HG03575 (cell line): ENCODE results near the gene SLC47A2.

Experiments used
- ATAC-seq: cut with Tn5 transposase; IDR thresholded peaks from one replicate; pipeline ENCODE4 v1.9.1; 2021; ENCODE audit not compliant: unreplicated experiment, insufficient number of reproducible peaks, low FRiP score; ENCODE audit errors: extremely low read depth

SLC47A2 gene

DNA sequence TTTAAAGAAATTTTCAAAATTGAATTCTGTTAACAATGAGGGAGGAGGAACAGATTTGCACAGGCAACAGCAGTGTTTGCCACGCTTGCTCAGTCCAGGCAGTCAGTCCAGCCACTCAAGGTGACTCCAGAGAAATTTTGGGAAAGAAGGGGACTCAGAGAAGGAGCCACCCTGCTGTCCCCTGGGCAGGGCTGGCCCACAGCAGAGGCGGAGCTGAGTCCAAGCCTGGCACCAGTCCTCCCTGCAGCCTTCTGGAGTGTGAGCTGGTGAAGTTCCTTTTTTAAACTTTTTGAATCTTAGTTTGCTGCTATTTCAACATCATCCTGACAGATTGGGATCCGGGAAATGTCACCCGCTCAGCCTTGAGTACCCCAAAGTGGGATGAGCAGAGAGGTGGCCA is 14.5 kb upstream of the SLC47A2 start:
- ATAC-seq: no peak

DNA sequence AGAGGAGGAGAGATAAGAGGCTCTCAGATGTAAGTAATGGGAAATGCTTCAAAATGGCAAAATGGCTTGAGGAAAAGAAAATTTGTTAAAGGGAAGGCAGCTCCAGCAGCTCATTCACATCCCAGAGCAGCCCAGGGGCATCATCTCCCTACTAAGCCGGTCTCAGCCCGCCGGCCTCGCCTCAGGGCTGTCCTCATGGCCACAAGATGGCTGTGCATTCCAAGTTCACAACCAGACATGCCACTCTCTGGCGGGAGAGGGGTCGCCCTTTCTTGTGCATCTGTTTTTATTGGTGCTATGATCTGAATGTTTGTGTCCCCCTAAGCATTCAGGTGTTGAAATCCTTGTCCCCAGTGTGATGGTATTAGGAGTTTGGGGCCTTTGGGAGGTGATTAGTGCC is 13.5 kb upstream of the SLC47A2 start:
- ATAC-seq: no peak

DNA sequence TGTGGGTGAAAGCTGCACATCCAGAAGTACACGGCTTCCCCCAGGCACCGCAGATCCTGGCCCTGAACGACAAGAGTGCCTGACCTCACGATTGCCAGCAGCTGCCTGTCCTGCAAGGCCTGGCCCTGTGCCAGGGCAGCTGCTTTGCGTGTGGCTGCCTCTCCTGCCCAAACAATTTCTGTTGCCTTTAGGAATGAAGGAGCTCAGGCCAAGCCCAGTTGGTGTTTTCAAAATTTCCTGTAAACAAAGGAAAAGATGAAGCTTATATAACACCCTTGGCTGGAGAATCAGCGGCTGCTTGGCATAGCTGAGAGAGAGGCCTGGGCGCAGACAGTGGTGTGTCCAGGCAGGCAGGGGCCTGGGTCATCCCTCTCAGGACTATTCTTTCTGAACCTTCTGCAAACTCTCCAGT is 11.7 kb upstream of the SLC47A2 start:
- no peak for ATAC-seq

DNA sequence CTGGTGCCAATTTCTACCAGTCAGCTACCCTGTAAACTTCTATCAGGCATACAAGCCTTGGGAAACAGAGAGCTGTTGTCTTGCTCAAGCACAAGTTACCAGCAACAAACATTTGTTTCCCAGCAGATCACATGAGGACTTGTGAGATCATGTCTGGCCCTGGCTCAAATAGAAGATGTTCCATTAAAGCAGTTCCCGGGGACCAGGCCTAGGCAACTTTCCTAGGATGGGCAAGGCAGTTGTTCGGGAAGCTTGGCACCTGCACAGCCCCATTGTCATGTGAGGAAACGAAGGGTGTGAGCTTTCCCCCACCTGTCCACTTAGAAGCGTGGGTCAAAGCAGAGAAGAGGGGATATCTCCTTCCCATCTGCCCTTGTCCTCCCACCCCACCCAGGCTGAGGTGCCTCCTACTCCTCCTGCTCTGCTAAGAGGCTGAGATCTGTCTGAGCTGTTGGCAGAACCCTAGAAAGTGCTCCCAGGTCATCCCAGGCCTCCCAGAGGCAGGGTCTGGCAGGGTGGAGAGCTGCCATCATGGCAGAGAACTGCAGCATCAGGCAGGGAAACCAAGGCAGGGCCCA is 11.2 kb upstream of the SLC47A2 start:
- ATAC-seq: no peak

DNA sequence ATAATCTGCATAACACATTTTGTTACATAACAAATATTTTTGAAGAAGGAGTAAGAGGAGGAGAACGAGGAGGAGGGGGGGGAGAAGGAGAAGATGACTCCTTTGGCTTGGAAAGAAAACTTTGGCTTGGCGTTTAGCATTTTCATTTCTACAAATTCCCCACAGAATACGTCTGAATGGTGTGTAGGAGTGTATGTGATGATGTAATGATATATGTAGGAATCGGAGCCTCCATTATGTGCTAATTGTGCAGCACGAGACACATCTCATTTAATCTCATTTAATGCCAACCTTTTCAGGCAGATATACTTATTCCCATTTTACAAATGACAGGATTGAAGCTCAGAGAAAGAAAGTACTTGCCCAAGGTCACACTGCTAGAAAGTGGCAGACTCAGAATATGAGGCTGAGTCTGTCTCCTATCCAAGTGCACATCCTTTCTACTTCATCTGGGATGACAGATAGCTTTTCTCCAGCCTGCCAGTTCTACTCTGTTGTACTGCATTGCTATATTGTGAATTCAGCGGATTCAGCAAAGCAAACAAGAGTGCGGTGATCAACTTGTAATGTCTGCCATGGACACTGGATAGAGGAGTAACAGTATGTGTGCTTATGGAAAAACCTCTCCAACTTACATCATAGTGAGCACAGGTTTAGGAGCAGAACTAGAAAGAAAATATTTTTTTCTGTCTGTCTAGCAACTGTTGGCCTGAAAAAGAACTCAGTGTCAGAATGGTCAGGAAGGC is 10.4 kb upstream of the SLC47A2 start:
- no peak for ATAC-seq

DNA sequence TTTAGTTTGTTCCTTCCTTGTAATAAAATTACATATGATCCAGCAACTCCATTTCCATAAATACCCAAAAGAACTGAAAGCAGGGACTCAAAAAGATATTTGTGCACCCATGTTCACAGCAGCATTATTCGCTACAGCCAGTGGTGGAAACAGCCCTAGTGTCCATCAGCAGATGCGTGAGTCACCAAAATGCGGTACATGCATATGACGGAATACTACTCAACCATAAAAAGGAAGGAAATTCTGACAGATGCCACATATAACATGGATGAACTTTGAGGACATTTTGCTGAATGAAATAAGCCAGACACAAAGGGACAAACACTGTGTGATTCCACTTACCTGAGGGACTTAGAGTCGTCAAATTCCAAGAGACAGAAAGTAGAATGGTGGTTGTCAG is 9.1 kb upstream of the SLC47A2 start:
- no peak for ATAC-seq

DNA sequence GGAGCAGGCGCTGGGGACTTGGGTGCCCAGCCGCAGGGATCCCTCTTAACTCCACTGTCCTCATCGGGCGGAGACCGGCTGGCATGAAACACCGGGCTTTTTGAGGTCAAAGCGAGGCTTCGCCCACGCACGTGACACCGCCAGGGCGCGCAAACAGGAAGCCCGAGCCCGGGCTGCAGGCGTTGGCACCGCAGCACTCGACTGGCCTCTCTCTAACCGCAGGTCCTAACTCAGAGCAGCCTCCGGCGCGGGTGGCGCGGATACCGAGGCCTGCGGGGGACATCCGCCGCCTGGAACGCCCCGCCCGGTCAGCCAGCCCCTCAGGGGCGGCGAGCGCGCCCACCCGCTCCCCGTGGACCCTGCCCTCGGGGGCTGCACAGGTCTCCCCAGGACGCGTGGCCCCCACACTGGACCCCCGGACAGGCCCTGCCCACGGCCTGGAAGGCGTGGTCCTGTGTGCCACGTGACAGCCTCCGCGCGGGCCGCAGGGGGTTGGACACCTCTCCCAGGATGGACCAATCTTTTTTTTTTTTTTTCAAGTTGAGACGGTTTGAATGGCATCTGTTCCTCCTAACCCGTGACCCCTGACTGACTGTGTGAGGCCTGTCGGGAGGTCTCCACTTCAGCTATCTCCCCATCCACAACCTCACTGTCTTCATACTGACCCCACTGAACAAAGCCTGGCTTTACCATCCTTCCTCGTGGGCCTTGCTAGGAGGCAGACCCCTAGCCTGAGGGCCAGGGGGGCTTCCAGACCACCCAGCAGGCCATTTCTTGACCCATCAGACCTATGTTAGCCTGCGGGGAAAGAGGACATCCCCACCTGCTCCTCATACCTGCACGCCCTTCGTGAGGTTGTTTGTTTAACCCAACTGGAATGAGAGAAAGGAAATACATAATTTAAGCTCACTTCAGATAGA is 8.4 kb upstream of the SLC47A2 start:
- no peak for ATAC-seq

DNA sequence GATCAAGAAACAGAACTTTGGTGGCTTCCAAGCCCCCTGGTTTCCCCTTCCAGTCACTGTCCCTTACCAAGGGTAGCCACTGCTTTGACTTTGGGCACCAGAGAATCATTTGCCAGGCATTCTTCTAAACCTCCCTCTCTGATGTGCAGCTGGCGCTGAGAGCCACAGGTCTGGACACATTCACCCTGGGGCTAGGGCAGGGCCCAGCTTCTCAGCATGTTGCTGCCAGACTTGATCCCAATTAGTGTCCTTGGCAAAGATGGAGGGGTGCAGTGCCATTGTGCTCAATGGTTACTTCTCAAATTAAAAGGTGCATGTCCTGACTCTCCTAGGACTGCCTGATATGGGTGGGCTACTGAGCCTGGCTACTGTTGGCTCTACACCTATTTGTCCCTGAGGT is 7.6 kb upstream of the SLC47A2 start:
- no peak for ATAC-seq

DNA sequence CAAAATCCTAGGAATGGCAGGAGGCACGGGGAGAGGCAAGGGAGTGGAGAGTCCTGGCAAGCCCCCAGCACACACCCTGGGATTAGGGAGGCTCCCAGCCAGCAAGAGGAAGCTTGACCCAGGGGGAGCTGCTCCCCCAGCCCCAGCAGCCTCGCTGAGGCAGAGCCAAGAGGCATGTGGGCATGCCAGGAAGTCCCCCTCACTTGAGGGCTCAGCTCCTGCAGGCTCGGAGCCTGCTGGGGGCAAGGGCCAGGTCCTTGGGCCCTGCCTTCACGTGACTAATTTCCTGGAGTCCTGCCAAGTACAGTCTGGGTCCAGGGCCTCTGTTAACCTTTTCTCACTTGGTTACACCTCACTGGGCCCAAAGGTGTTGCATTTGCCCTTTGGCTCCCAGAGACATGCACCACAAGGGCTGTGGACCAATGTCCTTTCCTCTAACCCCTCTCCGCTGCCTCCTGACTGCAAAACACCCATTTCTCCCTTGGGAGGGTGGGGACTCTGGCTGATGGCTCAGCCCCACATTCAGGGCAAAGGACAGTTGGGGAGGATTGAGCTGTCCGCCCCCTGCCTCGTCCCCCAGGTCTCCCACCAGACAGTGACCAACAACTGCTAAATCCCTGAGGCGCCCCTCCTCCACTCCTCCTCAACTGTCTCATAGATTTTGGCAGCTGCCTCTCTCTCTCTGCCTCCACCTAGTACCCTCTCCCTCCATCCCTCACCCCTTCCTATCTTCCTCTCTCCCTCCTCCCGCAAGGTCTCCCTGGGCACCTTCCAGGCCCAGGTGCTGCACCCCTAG is 4.4 kb upstream of the SLC47A2 start:
- no peak for ATAC-seq

DNA sequence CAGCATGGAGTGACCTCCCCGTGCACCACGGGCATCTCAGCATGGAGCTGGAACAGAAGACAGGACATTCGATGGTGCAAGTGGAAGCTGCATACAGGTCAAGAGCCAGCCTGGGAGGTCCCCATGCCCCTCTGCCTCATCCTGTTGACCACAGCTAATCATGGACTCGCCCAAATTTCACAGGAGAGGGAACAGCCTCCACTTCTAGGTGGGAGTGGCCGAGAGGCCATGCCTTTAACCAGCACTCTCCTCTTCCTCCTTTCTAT is 3.8 kb upstream of the SLC47A2 start:
- ATAC-seq: no peak

DNA sequence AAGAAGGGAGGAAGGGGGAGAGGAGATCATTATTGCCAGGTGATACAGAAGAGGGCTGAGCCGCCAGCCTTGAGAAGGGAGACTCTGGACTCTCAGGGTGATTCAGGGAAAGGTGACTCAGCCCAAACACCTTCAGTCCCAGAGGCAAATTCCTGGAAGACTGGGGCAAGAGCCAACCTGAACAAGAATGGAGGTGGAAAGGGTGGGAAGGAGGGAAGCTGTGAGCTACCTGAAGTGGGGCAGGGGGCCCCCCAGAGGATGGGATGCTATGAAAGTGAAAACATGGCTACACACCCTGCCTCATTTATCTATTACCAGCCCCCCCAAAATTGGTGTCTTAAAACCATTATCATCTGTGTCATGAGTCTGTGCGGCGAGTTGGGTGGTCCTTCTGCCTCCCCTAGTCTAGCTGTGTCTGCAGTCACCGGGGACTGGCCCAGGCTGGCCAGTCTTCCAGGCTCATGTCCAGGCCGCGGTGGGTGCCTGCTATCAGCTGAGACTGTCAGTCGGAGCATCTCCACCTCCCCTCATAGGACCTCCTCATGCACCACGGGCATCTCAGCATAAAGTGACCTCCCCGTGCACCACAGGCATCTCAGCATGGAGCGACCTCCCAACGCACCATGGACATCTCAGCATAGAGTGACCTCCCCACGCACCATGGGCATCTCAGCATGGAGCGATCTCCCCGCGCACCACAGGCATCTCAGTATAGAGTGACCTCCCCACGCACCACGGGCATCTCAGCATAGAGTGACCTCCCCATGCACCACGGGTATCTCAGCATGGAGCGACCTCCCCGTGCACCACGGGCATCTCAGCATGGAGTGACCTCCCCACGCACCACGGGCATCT is 3.2 kb upstream of the SLC47A2 start:
- no peak for ATAC-seq

DNA sequence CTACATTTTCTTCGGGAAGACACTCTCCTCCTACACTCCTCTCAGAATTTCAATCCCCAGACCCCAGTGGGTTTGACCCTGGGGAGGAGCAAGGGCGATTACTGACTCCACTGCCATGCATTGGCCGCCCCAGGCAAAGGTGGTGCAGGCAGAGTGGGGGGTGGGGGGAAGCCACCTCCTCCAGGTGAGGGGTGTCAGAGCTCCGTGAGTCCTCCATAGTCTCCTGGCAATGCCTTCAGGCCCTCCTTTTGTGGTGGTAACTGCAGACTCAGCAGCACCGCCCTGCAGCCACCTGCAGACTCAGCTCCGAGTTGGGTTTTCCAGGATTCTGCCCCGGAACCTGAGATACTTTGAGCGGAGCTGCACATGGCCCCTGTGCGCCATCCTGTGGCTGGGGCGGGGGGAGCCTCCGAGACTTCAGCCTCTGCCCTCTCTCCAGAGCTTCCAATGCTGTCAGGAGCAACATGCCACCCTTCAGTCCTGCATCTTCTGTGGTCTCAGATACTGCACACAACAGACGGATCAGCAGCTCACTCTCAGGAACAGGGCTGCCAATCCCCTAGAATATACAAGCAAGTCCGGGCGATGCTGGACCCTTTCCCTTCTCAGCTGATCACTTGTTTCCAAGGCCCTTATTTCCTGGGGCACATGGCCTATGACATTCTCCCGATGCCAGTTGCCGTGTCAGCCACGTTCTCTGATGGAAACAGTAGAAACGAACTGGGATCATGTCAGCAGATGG is 2.4 kb upstream of the SLC47A2 start:
- ATAC-seq: no peak

DNA sequence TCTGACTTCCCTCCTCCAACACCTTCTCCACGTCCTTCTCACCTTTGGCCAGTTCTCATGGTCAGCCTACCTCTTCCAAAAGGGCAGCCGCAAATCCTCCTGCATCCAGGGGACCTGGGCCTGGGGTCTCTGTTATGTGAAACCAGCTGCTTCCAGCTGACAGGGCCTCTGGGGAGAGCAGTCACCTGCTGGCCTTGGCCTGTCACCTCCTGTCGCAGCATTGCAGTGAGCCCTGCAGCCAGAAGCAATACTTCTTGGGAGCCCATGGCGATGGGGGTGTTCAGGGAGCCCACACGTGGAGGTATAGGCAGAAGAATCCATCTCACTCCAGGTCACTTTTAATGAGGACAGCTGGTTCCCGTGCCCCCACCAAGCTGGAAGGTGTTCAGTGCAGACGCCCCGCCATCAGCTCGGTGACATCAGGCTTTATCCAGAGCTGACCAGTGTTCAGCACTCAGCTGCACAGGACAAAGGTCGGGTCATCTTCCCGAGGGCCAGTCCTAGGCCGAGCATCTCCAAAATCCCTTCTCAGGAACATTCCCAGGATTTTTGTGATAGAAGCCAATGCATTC is 1.7 kb upstream of the SLC47A2 start:
- no peak for ATAC-seq

DNA sequence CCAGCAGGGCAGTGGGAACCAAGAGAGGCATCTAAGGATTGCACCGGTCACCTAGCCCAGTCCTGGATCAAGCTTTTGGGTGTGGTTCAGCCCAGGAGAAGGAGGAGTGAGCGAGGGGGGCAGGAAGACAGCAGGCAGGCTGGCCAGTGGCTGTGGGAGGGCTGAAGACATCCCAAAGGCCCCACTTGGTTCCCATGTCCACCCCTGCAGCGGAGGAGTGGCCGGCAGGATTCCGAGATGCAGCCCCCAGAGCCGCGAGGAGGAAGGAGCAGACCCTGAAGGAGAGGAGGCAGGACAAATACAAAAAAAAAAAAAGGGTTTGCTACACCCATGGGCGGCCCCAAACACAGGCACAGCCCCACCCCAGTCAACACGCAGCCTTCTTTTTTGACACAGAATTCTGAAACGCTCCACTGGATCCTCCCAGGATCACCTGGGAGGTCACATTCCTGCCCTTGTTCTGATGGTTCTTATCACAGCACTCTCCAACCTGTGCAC is 1.1 kb upstream of the SLC47A2 start:
- no peak for ATAC-seq

DNA sequence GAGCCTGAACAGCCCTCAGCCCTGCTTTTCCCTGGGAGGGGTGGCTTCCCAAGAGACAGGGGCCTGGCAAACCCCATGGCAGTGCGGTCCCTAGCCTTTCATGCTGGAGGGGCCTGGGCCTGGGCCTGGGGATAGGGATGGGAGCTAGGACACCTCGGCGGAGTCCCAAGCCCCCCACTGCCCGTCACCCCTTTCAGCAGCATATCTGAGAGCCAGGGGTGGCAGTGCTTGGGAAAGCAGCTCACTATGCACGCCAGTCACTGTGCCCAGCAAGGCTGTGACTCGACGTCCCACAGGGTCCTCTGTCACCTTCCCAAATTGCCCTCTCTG is 612 bp upstream of the SLC47A2 start:
- no peak for ATAC-seq

DNA sequence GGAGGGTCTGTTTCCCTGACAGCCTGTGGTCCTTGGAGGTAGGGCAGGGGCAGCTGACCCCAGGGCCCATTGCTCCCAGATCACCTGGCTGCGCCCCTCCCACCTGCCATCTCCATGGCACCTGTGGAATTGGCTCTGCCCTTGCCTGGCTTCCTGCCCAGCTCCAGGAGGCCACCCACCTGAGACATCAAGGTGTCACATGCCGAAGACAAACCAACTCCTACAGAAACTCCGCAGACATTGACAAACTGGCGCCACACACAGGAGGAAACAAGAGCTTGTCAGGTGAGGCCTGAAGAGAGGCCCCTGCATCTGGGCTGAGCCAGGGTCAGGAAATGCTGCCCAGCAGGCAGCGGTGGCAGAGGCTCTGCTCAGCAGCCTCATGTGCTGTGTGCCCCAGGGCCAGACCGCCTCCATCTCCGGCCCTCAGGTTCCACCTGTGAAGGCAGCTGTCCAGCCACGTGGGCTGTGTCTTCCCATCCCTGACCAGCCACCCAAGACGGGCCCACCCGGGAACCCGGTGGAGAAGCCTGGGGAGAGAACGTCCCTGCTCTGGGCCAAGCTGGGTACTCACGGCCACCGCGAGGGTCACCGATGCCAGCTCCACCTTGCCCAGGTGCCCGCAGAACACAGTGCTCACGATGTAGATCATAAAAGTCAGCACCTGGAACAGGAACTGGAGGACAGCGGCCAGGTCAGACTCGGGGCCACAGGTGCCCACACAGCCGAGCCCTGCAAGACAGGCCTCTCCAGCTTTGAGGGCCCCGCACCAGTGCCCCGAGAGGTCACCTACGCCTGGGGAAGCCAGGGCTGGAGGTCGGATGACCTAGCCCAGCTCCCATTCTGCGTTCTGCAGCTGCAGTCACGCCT is 1.6 kb downstream of the SLC47A2 start:
- ATAC-seq: no peak

DNA sequence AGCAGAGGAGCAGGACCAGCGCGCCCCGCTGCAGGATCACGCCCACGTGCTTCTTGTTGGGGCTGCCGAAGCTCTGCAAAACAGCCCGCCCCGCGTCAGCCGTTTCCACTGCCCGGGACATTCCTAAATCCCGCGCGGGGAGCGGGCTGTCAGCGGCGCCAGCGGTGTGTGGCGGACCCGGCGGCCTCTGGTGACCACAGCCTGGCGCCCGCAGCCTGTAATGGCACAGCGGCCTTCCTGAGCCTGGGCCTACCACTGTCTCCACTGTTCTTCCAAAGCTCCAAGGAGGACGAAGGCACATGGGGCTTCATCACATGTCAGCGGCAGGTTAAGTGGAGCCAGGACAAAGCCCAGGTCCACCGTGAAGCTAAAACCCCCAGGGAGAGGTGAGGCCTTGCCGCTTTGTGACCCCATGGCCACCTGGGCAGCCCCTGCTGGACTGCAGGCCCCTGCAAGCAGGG is 2.5 kb downstream of the SLC47A2 start:
- ATAC-seq: no peak
